Ishikawa (cell line): ENCODE results near the gene HLA-A.

ENCODE experiments used
- CEBPB ChIP-seq: IDR thresholded peaks from 2 replicates; pipeline ENCODE4 v1.6.1; 2012
- EGR1 ChIP-seq: IDR thresholded peaks from 2 replicates; pipeline ENCODE4 v1.6.1; 2012
- EP300 ChIP-seq: IDR thresholded peaks from 2 replicates; pipeline ENCODE4 v1.6.1; 2012; ENCODE audit warnings: borderline replicate concordance
- FOXM1 ChIP-seq: IDR thresholded peaks from 2 replicates; pipeline ENCODE4 v1.6.1; 2012; ENCODE audit warnings: low read depth, borderline replicate concordance
- NFIC ChIP-seq: IDR thresholded peaks from 2 replicates; pipeline ENCODE4 v1.6.1; 2012
- RAD21 ChIP-seq: IDR thresholded peaks from 2 replicates; pipeline ENCODE4 v1.6.1; 2012; ENCODE audit warnings: low read depth
- REST ChIP-seq: IDR thresholded peaks from 2 replicates; pipeline ENCODE4 v1.6.1; 2012; ENCODE audit warnings: low read depth, mild to moderate bottlenecking
- TAF1 ChIP-seq: IDR thresholded peaks from 2 replicates; pipeline ENCODE4 v1.6.1; 2012; ENCODE audit warnings: low read depth, mild to moderate bottlenecking
- TCF12 ChIP-seq: IDR thresholded peaks from 2 replicates; pipeline ENCODE4 v1.6.1; 2012; ENCODE audit warnings: low read depth
- TEAD4 ChIP-seq: IDR thresholded peaks from 2 replicates; pipeline ENCODE4 v1.6.1; 2012
- TF ChIP-seq, protein P1 (sequence below): IDR thresholded peaks from 2 replicates; pipeline ENCODE4 v1.6.1; 2012

DNA sequence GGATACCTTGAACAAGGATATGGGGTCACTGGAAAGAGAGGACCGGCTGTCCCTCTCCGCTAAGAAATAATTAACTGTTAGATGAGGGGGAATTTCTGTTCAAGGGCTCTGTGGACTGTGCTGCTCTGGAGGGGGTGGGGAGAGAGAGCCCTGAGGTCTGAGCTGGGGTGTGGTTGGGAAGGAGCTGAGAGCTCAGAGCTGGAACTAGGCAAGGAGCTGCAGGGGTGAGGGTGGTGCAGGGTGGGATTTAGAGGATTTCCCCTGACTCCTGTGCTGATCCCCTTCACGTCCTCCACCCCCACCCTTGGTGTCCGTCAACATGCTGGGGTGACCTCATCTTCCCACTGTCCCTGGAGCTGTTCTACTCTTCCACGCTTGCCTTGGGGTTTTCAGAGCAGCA lies 52.5 kb downstream of the HLA-A start:
- TF ChIP-seq RAD21 (no peak), REST (no peak), CEBPB (no peak), FOXM1 (no peak), EP300 (no peak), TAF1 (no peak), TCF12 (no peak), NFIC (no peak), TEAD4 (no peak), EGR1 (no peak)
- TF ChIP-seq, protein P1, sequence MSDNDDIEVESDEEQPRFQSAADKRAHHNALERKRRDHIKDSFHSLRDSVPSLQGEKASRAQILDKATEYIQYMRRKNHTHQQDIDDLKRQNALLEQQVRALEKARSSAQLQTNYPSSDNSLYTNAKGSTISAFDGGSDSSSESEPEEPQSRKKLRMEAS: no peak
